GM12891 (cell line): ENCODE measurements around the gene ABAT.

Experiments used
- DNase-seq: peaks from one replicate; pipeline ENCODE4 v3.0.0; 2011; ENCODE audit warnings: low spot score; ENCODE audit not compliant: insufficient read length
- FAIRE-seq: peaks from 2 replicates; lab custom pipeline; 2011; peaks lifted over from hg19 to GRCh38; lab: Jason Lieb, UNC
- PAX5 ChIP-seq: IDR thresholded peaks from 2 replicates; pipeline ENCODE4 v1.6.1; 2011; ENCODE audit warnings: low read length, moderate library complexity, mild to moderate bottlenecking; ENCODE audit not compliant: insufficient read depth, severe bottlenecking
- POLR2A ChIP-seq: IDR thresholded peaks from 2 replicates; pipeline ENCODE4 v1.6.1; 2011; ENCODE audit warnings: low read depth, low read length, control low read depth
- POLR2AphosphoS5 ChIP-seq: IDR thresholded peaks from 2 replicates; pipeline ENCODE4 v1.6.1; 2011; ENCODE audit warnings: low read depth, low read length, control low read depth
- POU2F2 ChIP-seq: IDR thresholded peaks from 2 replicates; pipeline ENCODE4 v1.6.1; 2011; ENCODE audit warnings: low read depth, mild to moderate bottlenecking, control low read depth, low read length, moderate library complexity
- SPI1 ChIP-seq: IDR thresholded peaks from 2 replicates; pipeline ENCODE4 v1.6.1; 2011; ENCODE audit warnings: low read depth, low read length, control low read depth
- TAF1 ChIP-seq: IDR thresholded peaks from 2 replicates; pipeline ENCODE4 v1.6.1; 2011; ENCODE audit warnings: low read depth, low read length, control low read depth

ABAT gene

GRCh38 chr16:8721336-8722024 is 47.1 kb downstream of the ABAT start:
- TF ChIP-seq POLR2AphosphoS5 (no peak), PAX5 (no peak), SPI1 (no peak), POLR2A (no peak), POU2F2 (no peak), TAF1 (no peak)
- no peak for FAIRE-seq

GRCh38 chr16:8722025-8722348 is 47.6 kb downstream of the ABAT start:
- FAIRE-seq = no peak
- TF ChIP-seq POU2F2 (no peak), PAX5 (no peak), SPI1 (no peak), POLR2A (no peak), TAF1 (no peak), POLR2AphosphoS5 (no peak)

More at GRCh38 chr16:8721336-8722024, 47.1 kb downstream of the ABAT start:
- DNase-seq = no peak

GRCh38 chr16:8725513-8726178 is 51.2 kb downstream of the ABAT start:
- no peak for FAIRE-seq
- no peak for DNase-seq
- TF ChIP-seq POLR2AphosphoS5 (no peak), POU2F2 (no peak), SPI1 (no peak), TAF1 (no peak), POLR2A (no peak), PAX5 (no peak)

More at GRCh38 chr16:8722025-8722348, 47.6 kb downstream of the ABAT start:
- no peak for DNase-seq

GRCh38 chr16:8727131-8727806 is 52.9 kb downstream of the ABAT start:
- TF ChIP-seq TAF1 = no peak
- TF ChIP-seq PAX5 = no peak
- TF ChIP-seq POLR2A = no peak
- no peak for TF ChIP-seq POLR2AphosphoS5
- TF ChIP-seq SPI1 = no peak
- no peak for FAIRE-seq

GRCh38 chr16:8727857-8728618 is 53.6 kb downstream of the ABAT start:
- DNase-seq = no peak
- FAIRE-seq = peak; percentile 13
- TF ChIP-seq POU2F2 = no peak
- no peak for TF ChIP-seq PAX5
- no peak for TF ChIP-seq SPI1
- TF ChIP-seq POLR2A = no peak
- no peak for TF ChIP-seq TAF1
- no peak for TF ChIP-seq POLR2AphosphoS5

More at GRCh38 chr16:8727131-8727806, 52.9 kb downstream of the ABAT start:
- DNase-seq = no peak

GRCh38 chr16:8729779-8730334 is 55.4 kb downstream of the ABAT start:
- FAIRE-seq = no peak
- DNase-seq = no peak
- peak; percentile 37 for TF ChIP-seq PAX5
- no peak for TF ChIP-seq POLR2AphosphoS5
- TF ChIP-seq POLR2A = no peak
- peak; percentile 41; the same call in 1 of the 2 replicates for TF ChIP-seq SPI1

- DNase-seq (no peak), FAIRE-seq (no peak)
These were observed 56.0 kb downstream of the ABAT start for GRCh38 chr16:8730335-8730915.

GRCh38 chr16:8733849-8734540 is 59.6 kb downstream of the ABAT start:
- no peak for TF ChIP-seq TAF1
- TF ChIP-seq POLR2AphosphoS5 = no peak
- no peak for TF ChIP-seq SPI1
- TF ChIP-seq POU2F2 = no peak
- TF ChIP-seq PAX5 = no peak
- TF ChIP-seq POLR2A = no peak
- FAIRE-seq = no peak
- no peak for DNase-seq

More at GRCh38 chr16:8730335-8730915, 56.0 kb downstream of the ABAT start:
- TF ChIP-seq SPI1 (no peak), PAX5 (no peak)

- DNase-seq (no peak), FAIRE-seq (no peak)
- TF ChIP-seq POU2F2 (no peak), POLR2A (no peak), PAX5 (no peak), POLR2AphosphoS5 (no peak), SPI1 (no peak), TAF1 (no peak)
These were observed 61.2 kb downstream of the ABAT start for GRCh38 chr16:8735574-8735973.
